ENCODE results near the gene HTR1D.
"Not testable (repeated sequence)": the region's sequence is repeated elsewhere in the genome, so short reads cannot be mapped to it uniquely, and the experiment has no call there.

HTR1D gene

GRCh38 chr1:23194119-23194984 lies 22.9 kb downstream of the HTR1D start:
- TF ChIP-seq CTCF (IDR thresholded peaks at IDR 0.05; ENCODE audit: low read depth, low read length) = no peak
- Histone ChIP-seq H3K36me3 (no peaks in the 10 kb centered on the region), H3K4me3 (ENCODE audit: low read depth, low read length) (no peak overlapping the region), H3K27me3 (ENCODE audit: insufficient read depth, low read depth, severe bottlenecking) (no peaks in the 10 kb centered on the region), H3K27ac (no peak overlapping the region), H3K9me3 (ENCODE audit: severe bottlenecking) (no peaks in the 10 kb centered on the region)
- DNase-seq = peak; percentile 19

GRCh38 chr1:23193391-23194118 lies 23.7 kb downstream of the HTR1D start:
- DNase-seq = no peak
- no peak overlapping the region for H3K4me3 ChIP-seq (ENCODE audit: low read depth, low read length)
- no peaks in the 10 kb centered on the region for H3K36me3 ChIP-seq
- TF ChIP-seq CTCF (IDR thresholded peaks at IDR 0.05; ENCODE audit: low read depth, low read length) = no peak
- no peaks in the 10 kb centered on the region for H3K9me3 ChIP-seq (ENCODE audit: severe bottlenecking)
- no peaks in the 10 kb centered on the region for H3K27me3 ChIP-seq (ENCODE audit: insufficient read depth, low read depth, severe bottlenecking)
- H3K27ac ChIP-seq = no peak overlapping the region

- no peaks in the 10 kb centered on the region for H3K36me3 ChIP-seq
- no peak for DNase-seq
- H3K9me3 ChIP-seq (ENCODE audit: severe bottlenecking) = no peaks in the 10 kb centered on the region
- no peak for TF ChIP-seq CTCF (IDR thresholded peaks at IDR 0.05; ENCODE audit: low read depth, low read length)
- H3K4me3 ChIP-seq (ENCODE audit: low read depth, low read length) = no peak overlapping the region
- no peak overlapping the region for H3K27ac ChIP-seq
- no peaks in the 10 kb centered on the region for H3K27me3 ChIP-seq (ENCODE audit: insufficient read depth, low read depth, severe bottlenecking)
Observed at GRCh38 chr1:23191199-23191598, 26.1 kb downstream of the HTR1D start.

GRCh38 chr1:23188936-23189452 lies 28.3 kb downstream of the HTR1D start:
- not testable (repeated sequence) for H3K4me3 ChIP-seq (ENCODE audit: low read depth, low read length); H3K36me3 ChIP-seq; DNase-seq; H3K27me3 ChIP-seq (ENCODE audit: insufficient read depth, low read depth, severe bottlenecking); H3K27ac ChIP-seq; H3K9me3 ChIP-seq (ENCODE audit: severe bottlenecking)

GRCh38 chr1:23188434-23188884 lies 28.8 kb downstream of the HTR1D start:
- no peaks in the 10 kb centered on the region for H3K36me3 ChIP-seq
- TF ChIP-seq CTCF (IDR thresholded peaks at IDR 0.05; ENCODE audit: low read depth, low read length) = no peak
- H3K27me3 ChIP-seq (ENCODE audit: insufficient read depth, low read depth, severe bottlenecking) = no peaks in the 10 kb centered on the region
- no peak for DNase-seq
- H3K4me3 ChIP-seq (ENCODE audit: low read depth, low read length) = no peak overlapping the region
- no peak overlapping the region; the same call in 1 of the 2 replicates for H3K27ac ChIP-seq
- no peaks in the 10 kb centered on the region for H3K9me3 ChIP-seq (ENCODE audit: severe bottlenecking)

GRCh38 chr1:23187637-23188036 lies 29.7 kb downstream of the HTR1D start:
- H3K27me3 ChIP-seq (ENCODE audit: insufficient read depth, low read depth, severe bottlenecking) = no peaks in the 10 kb centered on the region
- no peak for TF ChIP-seq CTCF (IDR thresholded peaks at IDR 0.05; ENCODE audit: low read depth, low read length)
- no peak overlapping the region for H3K4me3 ChIP-seq (ENCODE audit: low read depth, low read length)
- H3K9me3 ChIP-seq (ENCODE audit: severe bottlenecking) = no peaks in the 10 kb centered on the region
- no peaks in the 10 kb centered on the region for H3K36me3 ChIP-seq
- peak overlapping the region; percentile 60 for H3K27ac ChIP-seq
- DNase-seq = peak; percentile 79

Measured in WERI-Rb-1 (cell line).